Kidney (tissue), 14 donors: ENCODE measurements around the gene METAP2. TPM values are rescaled to one million over a fixed set of nuclear protein-coding genes. Genes with fewer than 3 reads are reported as not detected.

Experiments used
- DNase-seq, 5 donors: peaks; one replicate each; pipeline ENCODE4 v3.0.0-alpha.2; 2013 to 2020
- FAIRE-seq: peaks from 2 replicates; lab custom pipeline; 2012; peaks lifted over from hg19 to GRCh38; lab: Jason Lieb, UNC
- H3K27ac ChIP-seq, 2 donors: one replicate each; pipeline ENCODE4 v1.7.0; 2013; ENCODE audit warnings: low read depth in 2 of 2, low read length in 2 of 2, inconsistent platforms in 1 of 2
- H3K27me3 ChIP-seq: one replicate; pipeline ENCODE4 v1.7.1; 2013; ENCODE audit warnings: low read length, inconsistent platforms; ENCODE audit not compliant: control insufficient read depth, insufficient read depth
- H3K36me3 ChIP-seq, 3 donors: one replicate each; pipeline versions ENCODE4 v1.7.0 to v1.7.1; 2013; ENCODE audit warnings: low read length in 3 of 3, control low read depth in 1 of 3, inconsistent platforms in 1 of 3; ENCODE audit not compliant: insufficient read depth in 3 of 3, control insufficient read depth in 2 of 3
- H3K4me1 ChIP-seq, 3 donors: one replicate each; pipeline versions ENCODE4 v1.7.0 to v1.7.1; 2013; ENCODE audit warnings: low read length in 3 of 3, inconsistent platforms in 1 of 3, low read depth in 1 of 3; ENCODE audit not compliant: control insufficient read depth in 2 of 3, insufficient read depth in 2 of 3
- H3K4me3 ChIP-seq, 3 donors: one replicate each; pipeline versions ENCODE4 v1.7.0 to v1.8.1; 2013; ENCODE audit warnings: low read length in 3 of 3, control low read depth in 1 of 3, inconsistent platforms in 1 of 3
- H3K9ac ChIP-seq, 3 donors: one replicate each; pipeline versions ENCODE4 v1.7.0 to v1.7.1; 2013; ENCODE audit warnings: low read length in 3 of 3, control low read depth in 1 of 3, inconsistent platforms in 1 of 3
- H3K9me3 ChIP-seq, 3 donors: one replicate each; pipeline versions ENCODE4 v1.7.0 to v1.7.1; 2013; ENCODE audit warnings: low read length in 3 of 3, control low read depth in 1 of 3, inconsistent platforms in 1 of 3; ENCODE audit not compliant: control insufficient read depth in 2 of 3, insufficient read depth in 1 of 3
- CTCF ChIP-seq: IDR thresholded peaks from 3 replicates; pipeline ENCODE4 v1.5.1; 2012; ENCODE audit warnings: mild to moderate bottlenecking, moderate library complexity, borderline replicate concordance; ENCODE audit not compliant: insufficient read depth; ENCODE audit errors: extremely low read depth
- intact Hi-C: fragments of 100-400 bp; cut with DNase I; formaldehyde crosslinking; loops from one replicate; pipeline ENCODE4 v1.11.1; 2022
- polyA plus RNA-seq: library from polyadenylated mRNA; stranded (reverse); fragments of 350-450 nt; fragmentation: Illumina TruSeq; extraction: RNeasy Lipid Tissue Mini Kit (QIAGEN cat#74804); gene quantifications from one replicate; pipeline ENCODE4 v1.2.3, GENCODE V29; 2014; ENCODE audit warnings: low read depth, low replicate concordance; ENCODE audit not compliant: insufficient read depth
- total RNA-seq: library from RNA; stranded (reverse); fragmentation: NEBNext Ultra II Directional; extraction: Animal tissue kit (Norgen Biotek cat#: 25700); gene quantifications from one replicate; pipeline ENCODE4 v1.2.1, GENCODE V29; 2021
- donor health status: control.
- donor health status: control.
- donor health status: control.
- donor health status: control.
- donor health status: control.
- donor health status: DM: yes; HTN: yes; CAD: no.
- donor health status: Normal renal cell carcinoma (clear cell type).

Gene METAP2
- total and polyA plus RNA-seq, 2 donors from 2014 or later = 59.1 to 65.7 TPM

GRCh38 chr12:95533985-95534384, 60.0 kb downstream of the METAP2 start:
- Histone ChIP-seq H3K9ac (no peak overlapping the region), H3K4me3 (no peak overlapping the region), H3K27me3 (no peaks in the 10 kb centered on the region), H3K4me1 (no peaks in the 10 kb centered on the region), H3K36me3 (no peaks in the 10 kb centered on the region), H3K9me3 (no peaks in the 10 kb centered on the region), H3K27ac (no peak overlapping the region)
- intact Hi-C loops = no loop called here
- FAIRE-seq (no peak), DNase-seq (no peak)
- no peak for TF ChIP-seq CTCF

DNA sequence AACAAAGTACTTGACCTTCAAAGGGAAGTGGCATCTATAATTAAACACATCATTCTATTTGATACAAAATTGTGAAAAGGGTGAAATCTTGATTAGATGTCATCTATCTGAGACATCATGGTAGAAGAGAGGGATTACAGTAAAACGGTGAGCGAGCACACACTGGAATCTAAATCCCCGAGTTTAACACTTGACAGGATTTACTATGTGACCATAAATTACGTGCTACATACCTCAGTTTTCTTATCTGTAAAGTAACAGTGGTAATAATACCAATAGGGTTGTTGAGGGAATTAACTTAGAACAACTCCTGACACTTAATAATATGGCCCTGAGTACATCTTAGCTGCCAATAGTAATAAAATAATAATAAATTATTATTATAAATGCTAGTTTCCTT, 64.1 kb downstream of the METAP2 start:
- no peak for DNase-seq
- Histone ChIP-seq H3K9me3 (no peaks in the 10 kb centered on the region), H3K4me1 (no peaks in the 10 kb centered on the region), H3K27me3 (no peaks in the 10 kb centered on the region), H3K9ac (no peak overlapping the region), H3K27ac (no peak overlapping the region), H3K36me3 (no peaks in the 10 kb centered on the region), H3K4me3 (no peak overlapping the region)
- no peak for FAIRE-seq
- intact Hi-C loops = no loop called here
- TF ChIP-seq CTCF = no peak

DNA sequence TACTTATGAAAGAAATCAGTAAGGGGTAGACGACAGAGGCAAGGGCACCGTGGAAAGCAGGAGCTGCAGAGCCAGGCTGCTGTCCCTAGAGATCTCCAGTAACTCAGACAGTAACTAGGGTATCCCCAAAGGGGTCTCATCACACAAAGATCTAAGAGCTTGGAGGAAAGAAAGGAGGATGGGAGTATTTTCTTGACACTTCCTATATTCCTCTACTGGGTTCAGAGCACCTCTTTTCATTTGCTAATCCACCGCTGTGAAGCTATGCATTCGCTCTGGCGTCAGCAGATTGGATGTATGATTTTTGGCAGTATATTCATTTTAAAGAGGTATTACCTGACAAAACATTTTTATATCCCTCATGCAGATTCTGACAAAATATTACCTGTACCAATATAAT, 64.7 kb downstream of the METAP2 start:
- DNase-seq (no peak), FAIRE-seq (no peak)
- Histone ChIP-seq H3K27ac (no peak overlapping the region), H3K36me3 (no peaks in the 10 kb centered on the region), H3K4me3 (no peak overlapping the region), H3K9ac (no peak overlapping the region), H3K4me1 (no peaks in the 10 kb centered on the region), H3K9me3 (no peaks in the 10 kb centered on the region), H3K27me3 (no peaks in the 10 kb centered on the region)
- intact Hi-C loops = no loop called here
- TF ChIP-seq CTCF = no peak

DNA sequence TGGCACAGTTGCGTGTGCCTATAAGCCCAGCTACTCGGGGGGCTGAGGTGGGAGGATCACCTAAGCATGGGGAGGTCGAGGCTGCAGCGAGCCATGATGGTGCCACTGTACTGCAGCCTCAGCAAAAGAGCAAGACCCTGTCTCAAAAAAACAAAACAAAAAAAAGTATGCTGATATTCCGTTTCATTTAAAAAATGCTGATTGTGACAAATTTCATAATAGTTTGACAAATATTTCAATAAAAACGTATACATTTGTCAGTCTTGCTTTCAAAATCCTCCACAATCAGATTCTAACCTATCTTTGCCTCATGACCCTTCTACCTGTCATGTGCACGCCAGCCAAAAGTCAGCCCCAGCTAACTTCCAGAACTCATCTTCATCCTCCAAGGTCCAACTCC, 67.5 kb downstream of the METAP2 start:
- H3K4me1 ChIP-seq = no peaks in the 10 kb centered on the region
- H3K4me3 ChIP-seq = no peak overlapping the region
- H3K9me3 ChIP-seq = no peaks in the 10 kb centered on the region
- TF ChIP-seq CTCF = no peak
- FAIRE-seq (no peak), DNase-seq (no peak)
- H3K9ac ChIP-seq = no peak overlapping the region
- no peaks in the 10 kb centered on the region for H3K36me3 ChIP-seq
- intact Hi-C loops = no loop called here
- H3K27ac ChIP-seq = no peak overlapping the region
- H3K27me3 ChIP-seq = peaks cover 10% of the 10 kb centered on the region
